ENCODE data around the gene HIF1A. TPM values are rescaled to one million over a fixed set of nuclear protein-coding genes. Genes with fewer than 3 reads are reported as not detected.

Gene HIF1A
- total and polyA plus RNA-seq, 2 of the 8 experiments (the other 6 are each of a cell fraction or from before 2014, with no cell fraction given) = 54.8 to 175 TPM

DNA sequence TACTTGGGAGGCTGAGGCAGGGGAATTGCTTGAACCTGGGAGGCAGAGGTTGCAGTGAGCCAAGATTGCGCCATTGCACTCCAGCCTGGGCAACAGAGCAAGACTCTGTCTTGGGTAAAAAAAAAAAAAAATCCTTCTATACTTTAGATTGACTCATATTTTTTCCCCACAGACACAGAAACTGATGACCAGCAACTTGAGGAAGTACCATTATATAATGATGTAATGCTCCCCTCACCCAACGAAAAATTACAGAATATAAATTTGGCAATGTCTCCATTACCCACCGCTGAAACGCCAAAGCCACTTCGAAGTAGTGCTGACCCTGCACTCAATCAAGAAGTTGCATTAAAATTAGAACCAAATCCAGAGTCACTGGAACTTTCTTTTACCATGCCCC is 42.6 kb downstream of the HIF1A start (continued):
- TF ChIP-seq SIX5 (IDR thresholded peaks at IDR 0.05; ENCODE audit: low read depth, low read length) (no peak), CHD1 (IDR thresholded peaks at IDR 0.05; ENCODE audit: low read depth, low read length) (no peak), NRF1 (IDR thresholded peaks at IDR 0.05; ENCODE audit: low read depth, low read length) (no peak), TAF7 (optimal IDR thresholded peaks at IDR 0.05; ENCODE audit: borderline replicate concordance, low read depth, low read length) (no peak), MAFK (IDR thresholded peaks at IDR 0.05; ENCODE audit: low read depth, low read length) (no peak), JUND (IDR thresholded peaks at IDR 0.05; ENCODE audit: low read length) (no peak)
